GM21825 (cell line): ENCODE results near the gene SKIC8.

Experiments used
- ATAC-seq: cut with Tn5 transposase; IDR thresholded peaks from one replicate; pipeline ENCODE4 v1.9.1; 2021; ENCODE audit warnings: mild to moderate bottlenecking, moderate library complexity; ENCODE audit not compliant: unreplicated experiment

The SKIC8 gene

GRCh38 chr15:78322243-78322642 is 22.8 kb upstream of the SKIC8 start:
- no peak for ATAC-seq

- ATAC-seq: no peak
Measured at GRCh38 chr15:78321786-78322185, 22.4 kb upstream of the SKIC8 start.

GRCh38 chr15:78321041-78321570 is 21.7 kb upstream of the SKIC8 start:
- ATAC-seq: no peak

- no peak for ATAC-seq
Measured at GRCh38 chr15:78320183-78320582, 20.8 kb upstream of the SKIC8 start.

- ATAC-seq: no peak
Measured at GRCh38 chr15:78319588-78319987, 20.2 kb upstream of the SKIC8 start.

GRCh38 chr15:78317145-78317836 is 17.9 kb upstream of the SKIC8 start:
- ATAC-seq: no peak

- ATAC-seq: no peak
Measured at GRCh38 chr15:78316283-78317083, 17.1 kb upstream of the SKIC8 start.

GRCh38 chr15:78315686-78316282 is 16.4 kb upstream of the SKIC8 start:
- ATAC-seq: no peak

GRCh38 chr15:78314181-78314581 is 14.8 kb upstream of the SKIC8 start:
- no peak for ATAC-seq

GRCh38 chr15:78313383-78313782 is 14.0 kb upstream of the SKIC8 start:
- ATAC-seq: no peak

GRCh38 chr15:78312957-78313356 is 13.5 kb upstream of the SKIC8 start:
- ATAC-seq: no peak

- no peak for ATAC-seq
Measured at GRCh38 chr15:78312536-78312935, 13.1 kb upstream of the SKIC8 start.

- ATAC-seq: no peak
Measured at GRCh38 chr15:78311292-78311691, 11.9 kb upstream of the SKIC8 start.

GRCh38 chr15:78308422-78309032 is 9.1 kb upstream of the SKIC8 start:
- no peak for ATAC-seq

- ATAC-seq: no peak
Measured at GRCh38 chr15:78307976-78308375, 8.6 kb upstream of the SKIC8 start.

GRCh38 chr15:78306176-78306774 is 6.9 kb upstream of the SKIC8 start:
- ATAC-seq: no peak

- no peak for ATAC-seq
Measured at GRCh38 chr15:78304216-78305066, 5.0 kb upstream of the SKIC8 start.

GRCh38 chr15:78302579-78303312 is 3.3 kb upstream of the SKIC8 start:
- no peak for ATAC-seq

GRCh38 chr15:78301828-78302227 is 2.4 kb upstream of the SKIC8 start:
- no peak for ATAC-seq
